ENCODE data around the gene MBNL3. TPM values are rescaled to one million over a fixed set of nuclear protein-coding genes. Genes with fewer than 3 reads are reported as not detected.

Gene MBNL3
- total and polyA plus RNA-seq, 9 of the 15 experiments (the other 6 are each of a cell fraction or from before 2014, with no cell fraction given), result under 0.01 to 0.25 (median 0.16) TPM

GRCh38 chrX:132414404-132414803 lies 74.4 kb downstream of the MBNL3 start:
- ChIA-PET POLR2A (no interaction called here), CTCF (ENCODE audit: low intra/inter-chr PET ratio) (no interaction called here)
- no peak for FAIRE-seq
- no peak overlapping the region for H3K9ac ChIP-seq (ENCODE audit: insufficient read depth in 1 of 2, low read depth in 2 of 2, low read length in 2 of 2)
- H3K9me1 ChIP-seq (ENCODE audit: control insufficient read depth, insufficient read depth, low read length), result no peaks in the 10 kb centered on the region
- no peak for ATAC-seq
- in situ Hi-C loops (cut with MboI), result no loop called here
- no peaks in the 10 kb centered on the region for H3K9me3 ChIP-seq (replicated peaks; ENCODE audit: control insufficient read depth, insufficient read depth, low read depth, low read length)
- H3K4me2 ChIP-seq (ENCODE audit: insufficient read depth, low read length), result no peak overlapping the region
- H3K27ac ChIP-seq (ENCODE audit: extremely low read depth, low read depth, low read length), result no peak overlapping the region
- WGBS (ENCODE audit: insufficient coverage, low coverage, missing lambda C conversion rate), result 0% methylated on average over 2 of the region's 2 CpGs
- BruUV-seq (replicated peaks), result no TSS peak
- no peaks in the 10 kb centered on the region for H4K20me1 ChIP-seq (replicated peaks; ENCODE audit: control insufficient read depth, insufficient read depth, low read length)
- H3K36me3 ChIP-seq (ENCODE audit: control insufficient read depth, insufficient read depth, low read length), result no peaks in the 10 kb centered on the region
- no peak overlapping the region for H2AFZ ChIP-seq (ENCODE audit: low read depth, low read length)
- DNase-seq (ENCODE audit: extremely low read depth in 1 of 4, low spot score in 3 of 4), result no peak
- intact Hi-C loops (cut with micrococcal nuclease), result no loop called here
- H3K27me3 ChIP-seq (ENCODE audit: control insufficient read depth in 2 of 2, insufficient read depth in 2 of 2, low read length in 2 of 2), result no peaks in the 10 kb centered on the region; a peak in 1 of 5 replicates
- no peaks in the 10 kb centered on the region for H3K79me2 ChIP-seq (ENCODE audit: control insufficient read depth, insufficient read depth, low read length)
- TF ChIP-seq ZNF174 (CRISPR knock-in tag; IDR thresholded peaks at IDR 0.05) (no peak), NCOA2 (IDR thresholded peaks at IDR 0.05; ENCODE audit: partially characterized antibody in 2 of 2) (no peak)
- no peak overlapping the region for H3K4me3 ChIP-seq
- no peaks in the 10 kb centered on the region for H3K4me1 ChIP-seq (replicated peaks in 1 of 2; ENCODE audit: control insufficient read depth in 2 of 2, insufficient read depth in 2 of 2, low read length in 2 of 2)

- H3K9ac ChIP-seq (ENCODE audit: insufficient read depth in 1 of 2, low read depth in 2 of 2, low read length in 2 of 2), result no peak overlapping the region
- FAIRE-seq, result peak; percentile 67
- intact Hi-C loops (cut with micrococcal nuclease), result no loop called here
- H3K9me1 ChIP-seq (ENCODE audit: control insufficient read depth, insufficient read depth, low read length), result no peaks in the 10 kb centered on the region
- CTCF ChIA-PET (ENCODE audit: low intra/inter-chr PET ratio), result no interaction called here
- H3K36me3 ChIP-seq (ENCODE audit: control insufficient read depth, insufficient read depth, low read length), result no peaks in the 10 kb centered on the region
- no peaks in the 10 kb centered on the region for H3K79me2 ChIP-seq (ENCODE audit: control insufficient read depth, insufficient read depth, low read length)
- DNase-seq (ENCODE audit: extremely low read depth in 1 of 4, low spot score in 3 of 4), result peak; percentile 8 to 39 (median 23)
- no peak overlapping the region for H3K27ac ChIP-seq (ENCODE audit: extremely low read depth, low read depth, low read length)
- peak; percentile 71 for TF ChIP-seq CEBPB (tag; IDR thresholded peaks at IDR 0.05)
- no peak for TF ChIP-seq THRB (CRISPR knock-in tag; conservative IDR thresholded peaks at IDR 0.05)
- no peak for TF ChIP-seq CEBPG (CRISPR knock-in tag; IDR thresholded peaks at IDR 0.05)
- 0 out of 4 replicates have a peak, but pooled peaks of 1 of the 2 experiments have one; percentile 20 for TF ChIP-seq CEBPG (tag; conservative IDR thresholded peaks at IDR 0.05 in 1 of 2, IDR thresholded peaks at IDR 0.05 in 1 of 2)
- TF ChIP-seq CTCF (IDR thresholded peaks at IDR 0.05 in 2 of 3, conservative IDR thresholded peaks at IDR 0.05 in 1 of 3; ENCODE audit: insufficient read depth in 2 of 3, low read depth in 1 of 3, low read length in 3 of 3), result peak; percentile 48 to 92 (median 58); a peak in 5 of 6 replicates
- no peak for TF ChIP-seq POLR2G (IDR thresholded peaks at IDR 0.05; ENCODE audit: low read depth, low read length)
- H3K4me3 ChIP-seq, result no peak overlapping the region
- H2AFZ ChIP-seq (ENCODE audit: low read depth, low read length), result no peak overlapping the region
- POLR2A ChIA-PET, result interaction anchor here (0.5 kb wide), 1 partner anchor 158 kb away, joined by 3 read pairs; no protein-coding TSS in a partner anchor
- BruUV-seq (replicated peaks), result no TSS peak
- in situ Hi-C loops (cut with MboI), result no loop called here
- peak; percentile 93 for ATAC-seq
- H3K4me1 ChIP-seq (replicated peaks in 1 of 2; ENCODE audit: control insufficient read depth in 2 of 2, insufficient read depth in 2 of 2, low read length in 2 of 2), result no peaks in the 10 kb centered on the region
- no peaks in the 10 kb centered on the region for H3K27me3 ChIP-seq (ENCODE audit: control insufficient read depth in 2 of 2, insufficient read depth in 2 of 2, low read length in 2 of 2)
- 0% methylated on average over 6 of the region's 7 CpGs for WGBS (ENCODE audit: insufficient coverage, low coverage, missing lambda C conversion rate)
- no peaks in the 10 kb centered on the region for H4K20me1 ChIP-seq (replicated peaks; ENCODE audit: control insufficient read depth, insufficient read depth, low read length)
- no peaks in the 10 kb centered on the region for H3K9me3 ChIP-seq (replicated peaks; ENCODE audit: control insufficient read depth, insufficient read depth, low read depth, low read length)
- no peak overlapping the region for H3K4me2 ChIP-seq (ENCODE audit: insufficient read depth, low read length)
Observed at GRCh38 chrX:132413459-132413858, 75.4 kb downstream of the MBNL3 start.
